GM23338 (cell line): ENCODE data around the gene C1orf141. TPM values are rescaled to one million over a fixed set of nuclear protein-coding genes. Genes with fewer than 3 reads are reported as not detected.

Experiments used
- ATAC-seq: fragments of 200-7000 bp; cut with Tn5 transposase; 3 replicates; pipeline ENCODE4 v1.9.1; 2020
- DNase-seq: peaks from one replicate; pipeline ENCODE4 v3.0.0-alpha.2; 2015; ENCODE audit warnings: low spot score
- H2AFZ ChIP-seq: fragments of 200-600 bp; sonication (generic); 2 replicates; pipeline ENCODE4 v1.8.0; 2016; ENCODE audit warnings: antibody characterized with exemption, mild to moderate bottlenecking, moderate library complexity
- H3F3A ChIP-seq: fragments of 200-600 bp; sonication (generic); replicated peaks from 2 replicates; pipeline ENCODE4 v1.8.0; 2017; ENCODE audit warnings: antibody characterized with exemption, mixed run types, low read depth
- H3K27ac ChIP-seq: fragments of 200-600 bp; sonication (generic); 2 replicates; pipeline ENCODE4 v1.6.1; 2016; ENCODE audit warnings: low read depth
- H3K27me3 ChIP-seq: fragments of 200-600 bp; sonication (generic); 2 replicates; pipeline ENCODE4 v1.8.0; 2016; ENCODE audit warnings: mild to moderate bottlenecking, mixed run types, moderate library complexity; ENCODE audit not compliant: insufficient read depth
- H3K36me3 ChIP-seq: fragments of 200-600 bp; sonication (generic); 2 replicates; pipeline ENCODE4 v1.8.0; 2016; ENCODE audit warnings: mild to moderate bottlenecking; ENCODE audit not compliant: insufficient read depth
- H3K4me1 ChIP-seq: fragments of 200-600 bp; sonication (generic); 2 replicates; pipeline ENCODE4 v1.8.0; 2016; ENCODE audit warnings: mild to moderate bottlenecking, moderate library complexity; ENCODE audit not compliant: insufficient read depth
- H3K4me2 ChIP-seq: fragments of 200-600 bp; sonication (generic); 2 replicates; pipeline ENCODE4 v1.7.1; 2017; ENCODE audit warnings: mixed run types
- H3K4me3 ChIP-seq: fragments of 200-600 bp; sonication (generic); 2 replicates; pipeline ENCODE4 v1.6.1; 2016; ENCODE audit warnings: mixed run types
- H3K79me2 ChIP-seq: fragments of 200-600 bp; sonication (generic); replicated peaks from 2 replicates; pipeline ENCODE4 v1.8.0; 2017; ENCODE audit warnings: mild to moderate bottlenecking; ENCODE audit not compliant: insufficient read depth
- H3K9me2 ChIP-seq: fragments of 200-600 bp; sonication (generic); 2 replicates; pipeline ENCODE4 v1.8.0; 2017; ENCODE audit not compliant: insufficient read depth
- H4K20me1 ChIP-seq: fragments of 200-600 bp; sonication (generic); replicated peaks from 2 replicates; pipeline ENCODE4 v1.8.0; 2017; ENCODE audit warnings: mild to moderate bottlenecking; ENCODE audit not compliant: insufficient read depth
- H3K27ac Mint-ChIP-seq: 2 replicates; pipeline ENCODE4 v1.8.0; 2020; ENCODE audit warnings: inconsistent platforms, mild to moderate bottlenecking, moderate library complexity, mixed read lengths
- H3K27me3 Mint-ChIP-seq: 3 replicates; pipeline ENCODE4 v1.8.0; 2022; ENCODE audit warnings: low read depth, mild to moderate bottlenecking, moderate library complexity, mixed read lengths, inconsistent platforms; ENCODE audit not compliant: insufficient read depth, poor library complexity
- H3K36me3 Mint-ChIP-seq: 3 replicates; pipeline ENCODE4 v1.8.0; 2021; ENCODE audit warnings: low read depth, mild to moderate bottlenecking, inconsistent platforms, moderate library complexity, mixed read lengths
- H3K4me1 Mint-ChIP-seq: 3 replicates; pipeline ENCODE4 v1.8.0; 2020; ENCODE audit warnings: mild to moderate bottlenecking, inconsistent platforms, mixed read lengths
- H3K4me3 Mint-ChIP-seq: 3 replicates; pipeline ENCODE4 v1.8.0; 2021; ENCODE audit warnings: moderate library complexity, mild to moderate bottlenecking, inconsistent platforms, mixed read lengths
- H3K9me3 Mint-ChIP-seq: 3 replicates; pipeline ENCODE4 v1.8.0; 2020; ENCODE audit warnings: moderate library complexity, mild to moderate bottlenecking, inconsistent platforms, mixed read lengths
- CREB1 ChIP-seq: fragments of 250-450 bp; sonication (Bioruptor Pico); IDR thresholded peaks from 2 replicates; pipeline ENCODE4 v1.5.0; 2020; ENCODE audit warnings: low read depth, mild to moderate bottlenecking, moderate library complexity
- ETS1 ChIP-seq: IDR thresholded peaks from 2 replicates; pipeline ENCODE4 v1.6.1; 2016; ENCODE audit warnings: antibody characterized with exemption
- EZH2 ChIP-seq: fragments of 200-600 bp; sonication (generic); IDR thresholded peaks from one replicate; pipeline ENCODE4 v1.8.0; 2017; ENCODE audit warnings: antibody characterized with exemption, mild to moderate bottlenecking, low read depth; ENCODE audit not compliant: unreplicated experiment
- JUNB ChIP-seq: IDR thresholded peaks from one replicate; pipeline ENCODE4 v1.6.1; 2016; ENCODE audit warnings: antibody characterized with exemption; ENCODE audit not compliant: unreplicated experiment
- NANOG ChIP-seq: IDR thresholded peaks from 2 replicates; pipeline ENCODE4 v1.6.1; 2016; ENCODE audit warnings: antibody characterized with exemption, borderline replicate concordance
- REST ChIP-seq: IDR thresholded peaks from one replicate; pipeline ENCODE4 v1.6.1; 2018; ENCODE audit warnings: antibody characterized with exemption; ENCODE audit not compliant: unreplicated experiment
- STAT1 ChIP-seq: IDR thresholded peaks from one replicate; pipeline ENCODE4 v1.6.1; 2016; ENCODE audit warnings: antibody characterized with exemption; ENCODE audit not compliant: unreplicated experiment
- ZNF114 ChIP-seq: fragments of 250-450 bp; sonication (Bioruptor Pico); IDR thresholded peaks from 2 replicates; pipeline ENCODE4 v1.5.0; 2020; ENCODE audit warnings: mild to moderate bottlenecking, moderate library complexity
- ZNF331 ChIP-seq: fragments of 250-450 bp; sonication (Bioruptor Pico); IDR thresholded peaks from 2 replicates; pipeline ENCODE4 v1.5.0; 2020; ENCODE audit warnings: low read depth, mild to moderate bottlenecking, moderate library complexity
- polyA plus RNA-seq: library from polyadenylated mRNA; unstranded; fragments of >200 nt; fragmentation: Nextera tagmentation; extraction: Ambion mirVana; gene quantifications from 2 replicates; pipeline ENCODE4 v1.2.1, GENCODE V29; 2016
- total RNA-seq: library from RNA; depleted of rRNA; stranded (reverse); fragments of >200 nt; shearing (Covaris generic); gene quantifications from 2 replicates; pipeline ENCODE4 v1.2.3, GENCODE V29; 2014
- TF ChIP-seq, protein P1 (sequence below), 2 experiments: fragments of 200-600 bp in 1 of 2; sonication (generic) in 1 of 2; conservative IDR thresholded peaks; 2 replicates each; pipeline versions ENCODE4 v1.5.1 to v1.6.1; 2016 to 2017; ENCODE audit warnings: antibody characterized with exemption in 2 of 2, low read depth in 2 of 2, mild to moderate bottlenecking in 2 of 2, moderate library complexity in 1 of 2

The C1orf141 gene
- total and polyA plus RNA-seq, 2 experiments from 2014 or later = not detected

- TF ChIP-seq REST (no peak), CREB1 (CRISPR knock-in tag) (no peak), JUNB (no peak), EZH2 (no peak), ETS1 (no peak), STAT1 (no peak), NANOG (no peak)
- TF ChIP-seq, protein P1, sequence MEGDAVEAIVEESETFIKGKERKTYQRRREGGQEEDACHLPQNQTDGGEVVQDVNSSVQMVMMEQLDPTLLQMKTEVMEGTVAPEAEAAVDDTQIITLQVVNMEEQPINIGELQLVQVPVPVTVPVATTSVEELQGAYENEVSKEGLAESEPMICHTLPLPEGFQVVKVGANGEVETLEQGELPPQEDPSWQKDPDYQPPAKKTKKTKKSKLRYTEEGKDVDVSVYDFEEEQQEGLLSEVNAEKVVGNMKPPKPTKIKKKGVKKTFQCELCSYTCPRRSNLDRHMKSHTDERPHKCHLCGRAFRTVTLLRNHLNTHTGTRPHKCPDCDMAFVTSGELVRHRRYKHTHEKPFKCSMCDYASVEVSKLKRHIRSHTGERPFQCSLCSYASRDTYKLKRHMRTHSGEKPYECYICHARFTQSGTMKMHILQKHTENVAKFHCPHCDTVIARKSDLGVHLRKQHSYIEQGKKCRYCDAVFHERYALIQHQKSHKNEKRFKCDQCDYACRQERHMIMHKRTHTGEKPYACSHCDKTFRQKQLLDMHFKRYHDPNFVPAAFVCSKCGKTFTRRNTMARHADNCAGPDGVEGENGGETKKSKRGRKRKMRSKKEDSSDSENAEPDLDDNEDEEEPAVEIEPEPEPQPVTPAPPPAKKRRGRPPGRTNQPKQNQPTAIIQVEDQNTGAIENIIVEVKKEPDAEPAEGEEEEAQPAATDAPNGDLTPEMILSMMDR (conservative IDR thresholded peaks at IDR 0.05; ENCODE audit: low read depth in 2 of 2) = no peak
- H3K36me3 Mint-ChIP-seq = no peaks in the 10 kb centered on the region
- peaks cover 4% of the 10 kb centered on the region; the same call in 1 of the 2 replicates for H3K4me1 ChIP-seq
- no peaks in the 10 kb centered on the region for H4K20me1 ChIP-seq
- peaks cover 2% of the 10 kb centered on the region for H3K27me3 Mint-ChIP-seq
- H3K9me2 ChIP-seq = no peaks in the 10 kb centered on the region
- H3K27me3 ChIP-seq = no peaks in the 10 kb centered on the region
- no peak overlapping the region for H3K4me3 Mint-ChIP-seq
- no peaks in the 10 kb centered on the region for H3K9me3 Mint-ChIP-seq
- H3F3A ChIP-seq = no peaks in the 10 kb centered on the region
- H3K36me3 ChIP-seq = no peaks in the 10 kb centered on the region
- no peak overlapping the region for H3K4me2 ChIP-seq
- no peaks in the 10 kb centered on the region for H3K79me2 ChIP-seq
- no peak overlapping the region for H3K27ac ChIP-seq
- DNase-seq (no peak), ATAC-seq (no peak)
- no peak overlapping the region for H2AFZ ChIP-seq
- H3K4me3 ChIP-seq = no peak overlapping the region
- peaks cover 6% of the 10 kb centered on the region; the same call in 2 of the 3 replicates for H3K4me1 Mint-ChIP-seq
- H3K27ac Mint-ChIP-seq = no peak overlapping the region
Measured at GRCh38 chr1:67140460-67140859, 5.7 kb upstream of the C1orf141 start.

DNA sequence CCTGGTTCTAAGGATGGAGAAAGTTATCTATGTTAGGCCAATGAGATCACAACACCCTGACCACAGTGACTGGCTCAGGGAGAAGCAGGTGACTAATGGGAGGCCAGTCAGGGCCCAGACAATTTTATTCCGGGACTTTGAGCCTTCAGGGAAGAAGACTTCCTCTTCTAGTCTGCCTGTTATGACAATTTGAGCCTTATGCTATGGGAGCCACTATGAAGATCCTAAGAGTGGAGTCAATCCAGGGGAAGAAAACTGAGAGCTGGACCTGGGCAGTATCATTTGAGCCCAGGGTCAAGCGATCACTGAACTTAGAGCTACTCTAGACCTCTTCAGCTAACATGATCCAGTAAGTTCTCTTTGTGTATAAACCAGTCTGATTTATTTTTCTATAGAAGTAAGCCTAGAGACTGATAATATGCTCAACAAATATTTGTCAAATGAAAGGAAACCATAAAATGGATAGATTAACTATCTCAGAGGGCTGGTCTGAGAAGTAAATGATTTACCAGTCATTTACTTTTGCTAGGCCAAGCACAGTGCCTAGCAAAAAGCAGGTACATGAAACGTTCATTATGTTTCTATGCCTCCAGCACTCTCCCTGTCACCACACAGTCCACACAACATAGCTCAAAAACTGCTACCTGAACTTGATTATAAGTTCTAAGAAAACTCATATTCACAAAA is 4.2 kb upstream of the C1orf141 start:
- Mint-ChIP-seq H3K4me3 (no peak overlapping the region), H3K27ac (no peak overlapping the region), H3K27me3 (peaks cover 2% of the 10 kb centered on the region), H3K9me3 (no peaks in the 10 kb centered on the region), H3K36me3 (no peaks in the 10 kb centered on the region), H3K4me1 (peaks cover 13% of the 10 kb centered on the region)
- H3K36me3 ChIP-seq = no peaks in the 10 kb centered on the region
- H3K4me1 ChIP-seq = peaks cover 8% of the 10 kb centered on the region
- H3K4me2 ChIP-seq = no peak overlapping the region
- no peaks in the 10 kb centered on the region for H3K79me2 ChIP-seq
- ATAC-seq (no peak), DNase-seq (no peak)
- H2AFZ ChIP-seq = 0 out of 2 replicates have a peak overlapping the region, but pooled peaks have one; percentile 25
- no peaks in the 10 kb centered on the region for H3K27me3 ChIP-seq
- H3K27ac ChIP-seq = no peak overlapping the region
- H3K9me2 ChIP-seq = no peaks in the 10 kb centered on the region
- no peaks in the 10 kb centered on the region for H3F3A ChIP-seq
- no peaks in the 10 kb centered on the region for H4K20me1 ChIP-seq
- no peak overlapping the region for H3K4me3 ChIP-seq
- TF ChIP-seq EZH2 = no peak
- no peak for TF ChIP-seq NANOG
- no peak for TF ChIP-seq ZNF331 (CRISPR knock-in tag)
- TF ChIP-seq, protein P1 (conservative IDR thresholded peaks at IDR 0.05; ENCODE audit: low read depth in 2 of 2) = no peak
- no peak for TF ChIP-seq CREB1 (CRISPR knock-in tag)
- TF ChIP-seq JUNB = no peak
- no peak for TF ChIP-seq REST
- no peak for TF ChIP-seq ZNF114 (CRISPR knock-in tag)
